ENCODE measurements around the gene OR10P1. TPM values are rescaled to one million over a fixed set of nuclear protein-coding genes. Genes with fewer than 3 reads are reported as not detected.
A peak's percentile ranks its signal among the peaks of the same experiment; 100 is the strongest.

OR10P1 gene
- total RNA-seq, 1 experiment from 2014 or later: not detected

DNA sequence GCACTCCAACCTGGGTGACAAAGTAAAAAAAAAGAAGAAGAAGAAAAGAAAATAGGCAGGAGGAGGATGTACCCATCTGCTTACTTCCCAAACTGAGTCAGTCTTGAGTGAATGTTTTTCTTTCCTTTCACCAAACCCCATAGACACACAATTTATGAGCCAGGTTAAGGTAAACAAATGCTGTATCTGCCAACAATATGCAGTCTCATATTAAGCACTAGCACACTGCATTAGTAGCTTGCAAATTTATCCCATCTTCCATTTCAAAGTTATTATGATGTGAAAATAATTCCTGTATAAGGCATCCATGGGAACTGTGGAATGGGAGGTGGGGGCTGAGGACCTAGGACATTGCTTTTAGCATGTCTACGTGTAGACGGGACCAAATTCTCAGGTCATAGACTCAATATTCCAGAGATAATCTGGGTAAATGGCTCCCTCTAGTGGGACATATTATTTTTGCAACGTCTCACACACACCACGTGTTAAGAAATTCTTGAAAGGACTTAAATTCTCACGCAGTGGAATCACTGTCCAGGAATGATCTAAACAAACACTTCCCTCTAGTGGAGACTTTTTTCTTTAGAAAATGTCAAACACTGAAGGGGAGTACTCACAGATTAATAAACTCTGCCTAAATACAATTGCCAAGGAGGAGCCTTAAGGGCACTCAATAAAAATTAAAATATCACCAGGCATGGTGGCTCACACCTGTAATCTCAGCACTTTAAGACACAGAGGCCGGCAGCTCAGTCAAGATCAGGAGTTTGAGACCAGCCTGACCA is 17.1 kb upstream of the OR10P1 start:
- Histone ChIP-seq H3K9me2 (replicated peaks; ENCODE audit: low read length) (no peaks in the 10 kb centered on the region), H3K27me3 (ENCODE audit: low read length) (peaks cover 36% of the 10 kb centered on the region), H3K4me1 (ENCODE audit: insufficient read depth, low read length) (no peaks in the 10 kb centered on the region), H3K4me3 (ENCODE audit: low read length) (no peak overlapping the region), H3K4me2 (ENCODE audit: low read length) (peak overlapping the region; percentile 9; the same call in 1 of the 2 replicates), H2AFZ (ENCODE audit: low read length) (no peak overlapping the region), H3K36me3 (ENCODE audit: low read depth, low read length) (no peaks in the 10 kb centered on the region), H3K9ac (ENCODE audit: low read length) (no peak overlapping the region), H3K27ac (ENCODE audit: low read length) (no peak overlapping the region), H3K79me2 (ENCODE audit: low read length) (no peaks in the 10 kb centered on the region), H3F3A (ENCODE audit: low read length, unreplicated experiment) (no peaks in the 10 kb centered on the region), H4K20me1 (ENCODE audit: low read length) (no peaks in the 10 kb centered on the region), H3K9me3 (ENCODE audit: low read length) (0 out of 2 replicates have a peak, but pooled peaks cover under 1% of the 10 kb centered on the region)
- POLR2A ChIA-PET (ENCODE audit: unreplicated experiment): no interaction called here
- peak; percentile 99 for DNase-seq
- CTCF ChIA-PET: interaction anchor here (0.7 to 1.2 kb wide), 2 partner anchors 227 to 430 kb away, joined by 3 to 4 read pairs; no protein-coding TSS in a partner anchor
- no TSS peak for BruUV-seq (replicated peaks)
- ATAC-seq: peak; percentile 95
- TF ChIP-seq, protein P1, sequence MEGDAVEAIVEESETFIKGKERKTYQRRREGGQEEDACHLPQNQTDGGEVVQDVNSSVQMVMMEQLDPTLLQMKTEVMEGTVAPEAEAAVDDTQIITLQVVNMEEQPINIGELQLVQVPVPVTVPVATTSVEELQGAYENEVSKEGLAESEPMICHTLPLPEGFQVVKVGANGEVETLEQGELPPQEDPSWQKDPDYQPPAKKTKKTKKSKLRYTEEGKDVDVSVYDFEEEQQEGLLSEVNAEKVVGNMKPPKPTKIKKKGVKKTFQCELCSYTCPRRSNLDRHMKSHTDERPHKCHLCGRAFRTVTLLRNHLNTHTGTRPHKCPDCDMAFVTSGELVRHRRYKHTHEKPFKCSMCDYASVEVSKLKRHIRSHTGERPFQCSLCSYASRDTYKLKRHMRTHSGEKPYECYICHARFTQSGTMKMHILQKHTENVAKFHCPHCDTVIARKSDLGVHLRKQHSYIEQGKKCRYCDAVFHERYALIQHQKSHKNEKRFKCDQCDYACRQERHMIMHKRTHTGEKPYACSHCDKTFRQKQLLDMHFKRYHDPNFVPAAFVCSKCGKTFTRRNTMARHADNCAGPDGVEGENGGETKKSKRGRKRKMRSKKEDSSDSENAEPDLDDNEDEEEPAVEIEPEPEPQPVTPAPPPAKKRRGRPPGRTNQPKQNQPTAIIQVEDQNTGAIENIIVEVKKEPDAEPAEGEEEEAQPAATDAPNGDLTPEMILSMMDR (conservative IDR thresholded peaks at IDR 0.05; ENCODE audit: low read depth, low read length): peak; percentile 95
- no peak for TF ChIP-seq EZH2phosphoT487 (IDR thresholded peaks at IDR 0.05; ENCODE audit: borderline replicate concordance, low read length)
- intact Hi-C loops (cut with micrococcal nuclease): loop anchor here (1.0 kb wide), 2 partner anchors 173 to 430 kb away; no protein-coding TSS in a partner anchor

DNA sequence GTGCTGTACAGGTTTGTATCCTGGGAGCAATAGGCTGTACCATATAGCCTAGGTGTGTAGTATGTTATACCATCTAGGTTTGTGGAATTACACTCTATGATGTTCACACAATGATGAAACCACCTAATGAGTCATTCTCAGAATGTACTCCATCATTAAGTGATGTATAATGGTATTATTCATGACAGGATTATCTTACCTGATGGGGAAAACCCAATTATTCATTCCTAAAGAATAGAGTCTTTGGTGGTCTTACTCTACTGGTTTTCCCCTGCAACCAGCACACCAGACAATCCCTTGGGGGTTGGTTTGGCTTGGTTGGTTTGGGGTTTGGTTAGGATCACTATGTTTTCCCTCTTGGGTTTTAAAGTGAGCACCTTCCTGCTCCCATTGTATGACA is 12.6 kb upstream of the OR10P1 start:
- no peaks in the 10 kb centered on the region for H3K4me1 ChIP-seq (ENCODE audit: insufficient read depth, low read length)
- no peaks in the 10 kb centered on the region for H4K20me1 ChIP-seq (ENCODE audit: low read length)
- H3F3A ChIP-seq (ENCODE audit: low read length, unreplicated experiment): no peaks in the 10 kb centered on the region
- intact Hi-C loops (cut with micrococcal nuclease): no loop called here
- TF ChIP-seq EZH2phosphoT487 (IDR thresholded peaks at IDR 0.05; ENCODE audit: borderline replicate concordance, low read length) (no peak), EZH2 (IDR thresholded peaks at IDR 0.05; ENCODE audit: low read length, unreplicated experiment) (no peak)
- TF ChIP-seq, protein P1 (conservative IDR thresholded peaks at IDR 0.05; ENCODE audit: low read depth, low read length): no peak
- H3K9me2 ChIP-seq (replicated peaks; ENCODE audit: low read length): no peaks in the 10 kb centered on the region
- POLR2A ChIA-PET (ENCODE audit: unreplicated experiment): no interaction called here
- H3K79me2 ChIP-seq (ENCODE audit: low read length): no peaks in the 10 kb centered on the region
- no peaks in the 10 kb centered on the region for H3K36me3 ChIP-seq (ENCODE audit: low read depth, low read length)
- H3K9me3 ChIP-seq (ENCODE audit: low read length): no peaks in the 10 kb centered on the region
- H2AFZ ChIP-seq (ENCODE audit: low read length): no peak overlapping the region
- peaks cover 55% of the 10 kb centered on the region for H3K27me3 ChIP-seq (ENCODE audit: low read length)
- no peak overlapping the region for H3K4me3 ChIP-seq (ENCODE audit: low read length)
- ATAC-seq: no peak
- H3K27ac ChIP-seq (ENCODE audit: low read length): no peak overlapping the region
- peak; percentile 16 for DNase-seq
- no peak overlapping the region for H3K4me2 ChIP-seq (ENCODE audit: low read length)
- CTCF ChIA-PET: no interaction called here
- no peak overlapping the region for H3K9ac ChIP-seq (ENCODE audit: low read length)
- no TSS peak for BruUV-seq (replicated peaks)

DNA sequence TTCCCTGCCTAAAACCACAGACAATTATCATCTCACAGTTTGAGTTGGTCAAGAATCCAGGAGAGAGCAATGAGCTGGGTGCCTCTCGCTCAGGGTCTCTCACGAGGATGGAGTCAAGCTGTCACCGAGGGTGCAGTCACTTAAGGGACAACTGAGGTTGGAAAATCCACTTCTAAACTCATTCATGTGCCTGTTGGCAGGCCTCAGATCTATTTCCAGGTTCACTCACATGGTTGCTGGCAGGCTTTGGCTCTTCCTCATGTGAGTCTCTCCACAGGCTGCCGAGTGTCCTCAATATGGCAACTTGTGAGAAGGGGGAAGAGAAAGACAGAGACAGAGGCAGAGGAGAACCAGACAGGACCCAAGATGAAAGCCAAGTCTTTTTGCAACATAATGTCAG is 10.5 kb upstream of the OR10P1 start:
- H3K9ac ChIP-seq (ENCODE audit: low read length): no peak overlapping the region
- no peak for DNase-seq
- POLR2A ChIA-PET (ENCODE audit: unreplicated experiment): no interaction called here
- H2AFZ ChIP-seq (ENCODE audit: low read length): no peak overlapping the region
- H3K27me3 ChIP-seq (ENCODE audit: low read length): peaks cover 64% of the 10 kb centered on the region
- no peaks in the 10 kb centered on the region for H3K9me3 ChIP-seq (ENCODE audit: low read length)
- H3K9me2 ChIP-seq (replicated peaks; ENCODE audit: low read length): no peaks in the 10 kb centered on the region
- no peak overlapping the region for H3K4me2 ChIP-seq (ENCODE audit: low read length)
- no peaks in the 10 kb centered on the region for H3K36me3 ChIP-seq (ENCODE audit: low read depth, low read length)
- TF ChIP-seq EZH2phosphoT487 (IDR thresholded peaks at IDR 0.05; ENCODE audit: borderline replicate concordance, low read length) (no peak), EZH2 (IDR thresholded peaks at IDR 0.05; ENCODE audit: low read length, unreplicated experiment) (no peak)
- TF ChIP-seq, protein P1 (conservative IDR thresholded peaks at IDR 0.05; ENCODE audit: low read depth, low read length): no peak
- no peaks in the 10 kb centered on the region for H3K79me2 ChIP-seq (ENCODE audit: low read length)
- no peak overlapping the region for H3K4me3 ChIP-seq (ENCODE audit: low read length)
- BruUV-seq (replicated peaks): no TSS peak
- ATAC-seq: no peak
- H3K4me1 ChIP-seq (ENCODE audit: insufficient read depth, low read length): no peaks in the 10 kb centered on the region
- H3K27ac ChIP-seq (ENCODE audit: low read length): no peak overlapping the region
- intact Hi-C loops (cut with micrococcal nuclease): no loop called here
- no peaks in the 10 kb centered on the region for H4K20me1 ChIP-seq (ENCODE audit: low read length)
- no peaks in the 10 kb centered on the region for H3F3A ChIP-seq (ENCODE audit: low read length, unreplicated experiment)
- CTCF ChIA-PET: no interaction called here
